HG03196 (cell line): Measurements from ENCODE around the gene COA3.

Source experiments
- ATAC-seq: cut with Tn5 transposase; IDR thresholded peaks from one replicate; pipeline ENCODE4 v1.9.1; 2021; ENCODE audit not compliant: unreplicated experiment

COA3 gene

GRCh38 chr17:42798383-42799380, at the start of gene COA3, which contains the start of gene CNTD1:
TSS of gene COA3 (minus strand) at chr17:42798704. CDS start at chr17:42798681, 23 bp downstream.
TSS of gene CNTD1 (plus strand) at chr17:42798861. CDS start at chr17:42799068, 207 bp downstream.
- peak; percentile 76 for ATAC-seq

GRCh38 chr17:42848093-42848492, 49.6 kb upstream of the COA3 start:
- ATAC-seq: no peak

- no peak for ATAC-seq
Measured at GRCh38 chr17:42846594-42847280, 48.2 kb upstream of the COA3 start.

- no peak for ATAC-seq
Measured at GRCh38 chr17:42845918-42846593, 47.6 kb upstream of the COA3 start.

GRCh38 chr17:42845556-42845917, 47.0 kb upstream of the COA3 start:
- ATAC-seq: no peak

GRCh38 chr17:42844761-42845555, 46.5 kb upstream of the COA3 start:
- ATAC-seq: no peak

GRCh38 chr17:42844271-42844670, 45.8 kb upstream of the COA3 start, which contains the start of gene AOC2:
TSS of gene AOC2 (plus strand) at chr17:42844580. CDS start at chr17:42844627, 47 bp downstream.
- no peak for ATAC-seq

GRCh38 chr17:42843358-42843934, 44.9 kb upstream of the COA3 start:
- no peak for ATAC-seq

- ATAC-seq: no peak
Measured at GRCh38 chr17:42841975-42842685, 43.6 kb upstream of the COA3 start.

GRCh38 chr17:42835732-42836131, 37.2 kb upstream of the COA3 start:
- no peak for ATAC-seq

GRCh38 chr17:42833767-42834422, 35.4 kb upstream of the COA3 start:
- ATAC-seq: peak; percentile 28

- ATAC-seq: peak; percentile 86
Measured at GRCh38 chr17:42832934-42833766, 34.6 kb upstream of the COA3 start, which contains the start of gene PSME3. TSS of gene PSME3 (plus strand) at chr17:42833397. CDS start at chr17:42833632, 235 bp downstream.

- no peak for ATAC-seq
Measured at GRCh38 chr17:42832213-42832933, 33.9 kb upstream of the COA3 start.

GRCh38 chr17:42830971-42831370, 32.5 kb upstream of the COA3 start:
- ATAC-seq: no peak

GRCh38 chr17:42827472-42827871, 29.0 kb upstream of the COA3 start:
- ATAC-seq: no peak

GRCh38 chr17:42821176-42821575, 22.7 kb upstream of the COA3 start:
- ATAC-seq: no peak

GRCh38 chr17:42819939-42820535, 21.5 kb upstream of the COA3 start:
- ATAC-seq: no peak
